B cell (primary cell): Measurements from ENCODE around the gene SPACA4. TPM values are rescaled to one million over a fixed set of nuclear protein-coding genes. Genes with fewer than 3 reads are reported as not detected.

ENCODE experiments used
- ATAC-seq: fragments of 200-7000 bp; cut with Tn5 transposase; one replicate; pipeline ENCODE4 v1.10.0; 2021; ENCODE audit warnings: low read depth, mild to moderate bottlenecking, moderate number of reproducible peaks, moderate library complexity
- CTCF ChIA-PET: fragments of 350-600 bp; sonication (Branson Sonifier 250); formaldehyde crosslinking; loops from one replicate; lab custom pipeline; 2021; ENCODE audit warnings: antibody characterized with exemption, inconsistent platforms; lab: Charles Lee
- POLR2A ChIA-PET: fragments of 350-600 bp; sonication (Branson Sonifier 250); formaldehyde crosslinking; loops from one replicate; lab custom pipeline; 2021; ENCODE audit warnings: antibody characterized with exemption; lab: Charles Lee
- DNase-seq: peaks from one replicate; pipeline ENCODE4 v3.0.0; 2013
- H2AFZ ChIP-seq: 2 replicates; pipeline ENCODE4 v1.6.1; 2012; ENCODE audit warnings: mild to moderate bottlenecking, low read depth, low read length; ENCODE audit not compliant: insufficient read depth, poor library complexity, severe bottlenecking
- H3K27ac ChIP-seq, 2 donors: 1 replicate in 1 of 2; 2 replicates in 1 of 2; pipeline ENCODE4 v1.5.1; 2012 to 2013; ENCODE audit warnings: low read length in 2 of 2, mild to moderate bottlenecking in 2 of 2, moderate library complexity in 1 of 2
- H3K27me3 ChIP-seq, 4 experiments: fragments of 200-600 bp in 1 of 4; sonication (generic) in 1 of 4; replicated peaks in 1 of 4; 1 replicate in 2 of 4; 2 replicates in 2 of 4; pipeline versions ENCODE4 v1.6.1 to v1.7.0; 2013 to 2016; ENCODE audit warnings: low read length in 3 of 4, mild to moderate bottlenecking in 2 of 4, mixed read lengths in 1 of 4, moderate library complexity in 1 of 4; ENCODE audit not compliant: insufficient read depth in 4 of 4, control insufficient read depth in 3 of 4; ENCODE audit errors: control extremely low read depth in 1 of 4
- H3K36me3 ChIP-seq, 2 experiments: replicated peaks in 1 of 2; 1 replicate in 1 of 2; 2 replicates in 1 of 2; pipeline versions ENCODE4 v1.6.1 to v1.7.1; 2013; ENCODE audit warnings: low read length in 1 of 2; ENCODE audit not compliant: insufficient read depth in 2 of 2, control insufficient read depth in 1 of 2; ENCODE audit errors: control extremely low read depth in 1 of 2, extremely low read depth in 1 of 2
- H3K4me1 ChIP-seq, 2 donors: fragments of 200-600 bp in 1 of 2; sonication (generic) in 1 of 2; 1 replicate in 1 of 2; 2 replicates in 1 of 2; pipeline versions ENCODE4 v1.5.1 to v1.6.1; 2013 to 2017; ENCODE audit warnings: low read length in 2 of 2; ENCODE audit not compliant: control insufficient read depth in 2 of 2, insufficient read depth in 2 of 2
- H3K4me2 ChIP-seq: replicated peaks from 2 replicates; pipeline ENCODE3; 2012; ENCODE audit warnings: mild to moderate bottlenecking, low read depth, low read length; ENCODE audit not compliant: poor library complexity, severe bottlenecking
- H3K4me3 ChIP-seq, 5 experiments: fragments of 200-600 bp in 1 of 5; sonication (generic) in 1 of 5; 1 replicate in 3 of 5; 2 replicates in 2 of 5; pipeline versions ENCODE4 v1.5.1 to v1.7.0; 2011 to 2016; ENCODE audit warnings: low read length in 4 of 5, mild to moderate bottlenecking in 4 of 5, low read depth in 2 of 5, control low read depth in 1 of 5, moderate library complexity in 1 of 5; ENCODE audit not compliant: insufficient read depth in 1 of 5; ENCODE audit errors: control extremely low read depth in 1 of 5, extremely low read depth in 1 of 5
- H3K79me2 ChIP-seq: fragments of 200-600 bp; sonication (generic); one replicate; pipeline ENCODE4 v1.6.0; 2016; ENCODE audit warnings: low read length; ENCODE audit not compliant: control insufficient read depth, insufficient read depth
- H3K9ac ChIP-seq: fragments of 200-600 bp; sonication (generic); 2 replicates; pipeline ENCODE4 v1.6.1; 2017; ENCODE audit warnings: mild to moderate bottlenecking, low read length, moderate library complexity
- H3K9me3 ChIP-seq, 3 donors: one replicate each; pipeline versions ENCODE4 v1.6.1 to v1.7.1; 2013; ENCODE audit warnings: low read length in 2 of 3; ENCODE audit not compliant: control insufficient read depth in 2 of 3, insufficient read depth in 1 of 3; ENCODE audit errors: control extremely low read depth in 1 of 3
- H4K20me1 ChIP-seq: 2 replicates; pipeline ENCODE4 v1.6.0; 2012; ENCODE audit warnings: mild to moderate bottlenecking, low read length; ENCODE audit not compliant: insufficient read depth, control insufficient read depth, poor library complexity, severe bottlenecking
- H3K27ac Mint-ChIP-seq: one replicate; pipeline ENCODE4 v1.8.0; 2021; ENCODE audit warnings: mixed read lengths
- H3K27me3 Mint-ChIP-seq: one replicate; pipeline ENCODE4 v1.8.0; 2021; ENCODE audit warnings: mixed read lengths
- H3K4me1 Mint-ChIP-seq: one replicate; pipeline ENCODE4 v1.8.0; 2021; ENCODE audit warnings: mixed read lengths
- H3K4me3 Mint-ChIP-seq: one replicate; pipeline ENCODE4 v1.8.0; 2021; ENCODE audit warnings: mixed read lengths
- H3K9me3 Mint-ChIP-seq: one replicate; pipeline ENCODE4 v1.8.0; 2022; ENCODE audit warnings: mixed read lengths; ENCODE audit not compliant: insufficient read depth
- EZH2 ChIP-seq: IDR thresholded peaks from 2 replicates; pipeline ENCODE4 v1.6.1; 2012; ENCODE audit warnings: borderline replicate concordance, low read depth, mild to moderate bottlenecking, moderate library complexity, low read length; ENCODE audit not compliant: insufficient read depth, poor library complexity, severe bottlenecking
- WGBS: methylation state at CpG from one replicate; pipeline ENCODE4 v1.1.5; 2013; ENCODE audit warnings: missing lambda C conversion rate; ENCODE audit not compliant: insufficient coverage; 5-methylcytosine and 5-hydroxymethylcytosine counted together
- intact Hi-C: fragments of 100-400 bp; cut with micrococcal nuclease; formaldehyde crosslinking; loops from one replicate; pipeline ENCODE4 v1.10.0; 2022
- polyA plus RNA-seq: library from polyadenylated mRNA; depleted of rRNA; stranded (reverse); fragments of >200 nt; gene quantifications from 2 replicates; pipeline ENCODE4 v1.2.3, GENCODE V29; 2012
- total RNA-seq, 2 donors: library from RNA; stranded (reverse); fragments of 120-200 nt in 1 of 2; gene quantifications; 1 replicate in 1 of 2; 2 replicates in 1 of 2; pipeline versions ENCODE4 v1.2.3 to v1.2.4, GENCODE V29; 2013 to 2022
- TF ChIP-seq, protein P1 (sequence below): fragments of 200-600 bp; IDR thresholded peaks from one replicate; pipeline ENCODE4 v1.8.0; 2022; ENCODE audit warnings: antibody characterized with exemption, mild to moderate bottlenecking

The SPACA4 gene
- total and polyA plus RNA-seq, 2 donors (not counting 1 experiment from before 2014, with no cell fraction given), result not detected

DNA sequence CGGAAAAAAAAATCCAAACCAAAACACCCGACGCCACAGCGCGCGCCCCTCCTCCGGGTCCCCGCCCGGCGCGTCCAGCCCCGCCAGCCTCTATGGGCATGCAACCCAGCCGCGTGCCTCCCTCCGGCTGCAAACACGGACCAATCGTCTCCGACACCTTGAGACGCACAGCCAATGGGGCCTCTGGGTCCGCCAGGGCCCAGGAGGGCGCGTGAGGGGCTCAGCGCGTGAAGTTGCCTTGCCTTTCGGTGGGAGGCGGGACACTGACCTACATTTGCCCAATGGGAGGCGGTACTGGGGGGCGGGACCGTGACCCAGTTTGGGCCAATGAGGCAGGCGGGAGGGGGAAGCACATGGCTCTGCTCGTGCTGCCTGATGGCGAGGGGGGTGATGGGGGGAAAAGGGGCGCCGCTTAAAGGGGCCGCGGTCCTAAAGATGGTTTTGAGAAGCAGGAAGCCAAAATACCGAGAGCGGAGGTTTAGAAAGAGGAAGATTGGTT lies 31.0 kb downstream of the SPACA4 start:
- CTCF ChIA-PET, result interaction anchor here (0.7 to 2.7 kb wide), 7 partner anchors 8 to 356 kb away, joined by 3 to 12 read pairs (median 3); partner anchors contain the start of genes CA11, GYS1 and RUVBL2
- intact Hi-C loops, result loop anchor here (1.0 to 10.0 kb wide), 10 partner anchors 13 to 1365 kb away; partner anchors contain the start of genes C19orf73, EMP3, FLT3LG and INAFM1
- H3K27me3 ChIP-seq, result no peaks in the 10 kb centered on the region
- H3K9ac ChIP-seq, result peak overlapping the region; percentile 82
- H3K27me3 Mint-ChIP-seq, result no peaks in the 10 kb centered on the region
- H3K27ac ChIP-seq, result peak overlapping the region; percentile 89 to 94
- H2AFZ ChIP-seq, result peak overlapping the region; percentile 76
- peak overlapping the region; percentile 57 to 98 (median 88) for H3K4me3 ChIP-seq
- H3K4me3 Mint-ChIP-seq, result peak overlapping the region; percentile 96
- H4K20me1 ChIP-seq, result peaks cover 41% of the 10 kb centered on the region
- DNase-seq, result peak; percentile 100
- WGBS, result 0% methylated on average over 32 of the region's 38 CpGs
- H3K9me3 Mint-ChIP-seq, result peaks cover 4% of the 10 kb centered on the region
- H3K36me3 ChIP-seq, result peaks cover 0 to 14% of the 10 kb centered on the region in 2 experiments
- peak; percentile 68 for ATAC-seq
- peaks cover 40 to 41% of the 10 kb centered on the region in 2 donors for H3K4me1 ChIP-seq
- peaks cover 48% of the 10 kb centered on the region for H3K79me2 ChIP-seq
- H3K9me3 ChIP-seq, result peaks cover 0 to 5% (median 0%) of the 10 kb centered on the region in 3 donors
- peaks cover 54% of the 10 kb centered on the region for H3K4me1 Mint-ChIP-seq
- peak overlapping the region; percentile 100 for H3K27ac Mint-ChIP-seq
- peak overlapping the region; percentile 99 for H3K4me2 ChIP-seq
- POLR2A ChIA-PET, result interaction anchor here (0.5 to 3.1 kb wide), 14 partner anchors 8 to 480 kb away, joined by 3 to 23 read pairs (median 5); partner anchors contain the start of genes CA11, NUCB1, RPL18 and SPHK2
- TF ChIP-seq, protein P1, sequence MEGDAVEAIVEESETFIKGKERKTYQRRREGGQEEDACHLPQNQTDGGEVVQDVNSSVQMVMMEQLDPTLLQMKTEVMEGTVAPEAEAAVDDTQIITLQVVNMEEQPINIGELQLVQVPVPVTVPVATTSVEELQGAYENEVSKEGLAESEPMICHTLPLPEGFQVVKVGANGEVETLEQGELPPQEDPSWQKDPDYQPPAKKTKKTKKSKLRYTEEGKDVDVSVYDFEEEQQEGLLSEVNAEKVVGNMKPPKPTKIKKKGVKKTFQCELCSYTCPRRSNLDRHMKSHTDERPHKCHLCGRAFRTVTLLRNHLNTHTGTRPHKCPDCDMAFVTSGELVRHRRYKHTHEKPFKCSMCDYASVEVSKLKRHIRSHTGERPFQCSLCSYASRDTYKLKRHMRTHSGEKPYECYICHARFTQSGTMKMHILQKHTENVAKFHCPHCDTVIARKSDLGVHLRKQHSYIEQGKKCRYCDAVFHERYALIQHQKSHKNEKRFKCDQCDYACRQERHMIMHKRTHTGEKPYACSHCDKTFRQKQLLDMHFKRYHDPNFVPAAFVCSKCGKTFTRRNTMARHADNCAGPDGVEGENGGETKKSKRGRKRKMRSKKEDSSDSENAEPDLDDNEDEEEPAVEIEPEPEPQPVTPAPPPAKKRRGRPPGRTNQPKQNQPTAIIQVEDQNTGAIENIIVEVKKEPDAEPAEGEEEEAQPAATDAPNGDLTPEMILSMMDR, result no peak
- TF ChIP-seq EZH2, result no peak
